ENCODE data around the gene ZFHX3. TPM values are rescaled to one million over a fixed set of nuclear protein-coding genes. Genes with fewer than 3 reads are reported as not detected.

The ZFHX3 gene
- total RNA-seq, 4 donors from 2014 or later, result 36.3 to 44.0 (median 38.1) TPM

DNA sequence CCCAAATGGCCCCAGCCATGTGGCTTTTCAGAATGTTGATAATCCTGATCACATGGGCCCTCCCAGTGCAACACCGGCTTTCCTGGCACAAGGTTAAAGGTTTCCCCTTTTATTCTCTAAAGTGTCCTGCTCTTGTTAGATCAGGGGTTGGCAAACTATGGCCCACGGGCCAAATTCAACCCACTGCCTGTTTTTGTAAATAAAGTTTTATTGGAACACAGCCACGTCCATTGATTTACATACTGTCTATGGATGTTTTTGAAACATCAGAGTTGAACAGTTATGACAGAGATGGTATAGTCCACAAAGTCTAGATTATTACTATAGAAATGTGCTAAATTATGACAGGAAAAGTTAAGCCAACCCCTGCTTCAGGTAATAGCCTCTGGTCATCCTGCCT lies 157.3 kb downstream of the ZFHX3 start:
- peaks cover 0 to 26% (median 0%) of the 10 kb centered on the region in 4 donors for H3K4me1 ChIP-seq
- TF ChIP-seq, protein P1, sequence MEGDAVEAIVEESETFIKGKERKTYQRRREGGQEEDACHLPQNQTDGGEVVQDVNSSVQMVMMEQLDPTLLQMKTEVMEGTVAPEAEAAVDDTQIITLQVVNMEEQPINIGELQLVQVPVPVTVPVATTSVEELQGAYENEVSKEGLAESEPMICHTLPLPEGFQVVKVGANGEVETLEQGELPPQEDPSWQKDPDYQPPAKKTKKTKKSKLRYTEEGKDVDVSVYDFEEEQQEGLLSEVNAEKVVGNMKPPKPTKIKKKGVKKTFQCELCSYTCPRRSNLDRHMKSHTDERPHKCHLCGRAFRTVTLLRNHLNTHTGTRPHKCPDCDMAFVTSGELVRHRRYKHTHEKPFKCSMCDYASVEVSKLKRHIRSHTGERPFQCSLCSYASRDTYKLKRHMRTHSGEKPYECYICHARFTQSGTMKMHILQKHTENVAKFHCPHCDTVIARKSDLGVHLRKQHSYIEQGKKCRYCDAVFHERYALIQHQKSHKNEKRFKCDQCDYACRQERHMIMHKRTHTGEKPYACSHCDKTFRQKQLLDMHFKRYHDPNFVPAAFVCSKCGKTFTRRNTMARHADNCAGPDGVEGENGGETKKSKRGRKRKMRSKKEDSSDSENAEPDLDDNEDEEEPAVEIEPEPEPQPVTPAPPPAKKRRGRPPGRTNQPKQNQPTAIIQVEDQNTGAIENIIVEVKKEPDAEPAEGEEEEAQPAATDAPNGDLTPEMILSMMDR (IDR thresholded peaks at IDR 0.05), result no peak
- TF ChIP-seq POLR2A (IDR thresholded peaks at IDR 0.05) (no peak), EP300 (IDR thresholded peaks at IDR 0.05) (no peak)

DNA sequence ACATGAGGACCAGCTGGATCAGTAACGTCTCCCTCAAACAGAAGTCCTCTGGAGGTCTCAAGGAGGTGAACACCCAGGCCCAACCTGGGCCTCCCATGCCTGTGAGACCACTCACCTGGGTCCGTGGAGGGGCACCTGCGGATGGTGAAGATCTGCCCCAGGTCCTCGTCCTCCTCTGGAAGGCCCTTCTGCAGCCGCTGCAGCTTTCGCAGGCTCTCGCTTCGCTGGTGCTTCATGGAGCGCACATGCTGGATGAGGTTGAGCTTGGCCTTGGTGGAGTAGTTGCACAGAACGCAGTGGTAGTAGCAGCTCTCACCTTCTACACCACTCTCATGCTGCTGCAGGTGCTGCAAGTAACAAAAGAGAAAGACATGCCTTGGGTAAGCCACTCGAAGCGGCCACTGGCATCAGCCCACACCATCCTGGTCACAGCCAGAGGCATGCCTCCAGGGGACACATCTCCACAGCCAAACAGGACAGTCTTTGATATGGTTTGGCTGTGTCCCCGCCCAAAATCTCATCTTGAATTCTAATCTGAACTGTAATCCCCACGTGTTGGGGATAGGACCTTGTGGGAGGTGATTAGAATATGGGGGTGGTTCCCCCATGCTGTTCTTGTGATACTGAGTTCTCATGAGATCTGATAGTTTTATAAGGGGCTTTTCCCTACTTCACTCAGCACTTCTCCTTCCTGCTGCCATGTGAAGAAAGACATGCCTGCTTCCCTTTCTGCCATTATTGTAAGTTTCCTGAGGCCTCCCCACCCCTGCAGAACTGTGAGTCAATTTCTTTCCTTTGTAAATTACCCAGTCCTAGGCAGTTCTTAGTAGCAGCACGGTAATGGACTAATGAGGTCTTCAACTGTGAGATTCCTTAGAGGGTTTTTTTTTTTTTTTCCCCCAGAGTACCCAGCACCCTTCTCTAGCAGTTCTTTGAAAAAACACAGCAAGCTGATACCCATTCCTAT lies 158.0 kb downstream of the ZFHX3 start:
- Histone ChIP-seq H3K27me3 (no peaks in the 10 kb centered on the region), H3K9me3 (no peaks in the 10 kb centered on the region), H3K27ac (no peak overlapping the region), H3K36me3 (peaks cover 0 to 56% (median 0%) of the 10 kb centered on the region in 3 donors), H3K4me1 (peaks cover 0 to 26% (median 0%) of the 10 kb centered on the region in 4 donors), H3K4me3 (no peak overlapping the region)
- WGBS, 2 donors, result 92 to 93% methylated on average over 15 of the region's 15 CpGs
- DNase-seq (ENCODE audit: low spot score in 2 of 2), result no peak
- no peak for TF ChIP-seq EP300 (IDR thresholded peaks at IDR 0.05)

More for the DNA sequence above, 157.3 kb downstream of the ZFHX3 start:
- Histone ChIP-seq H3K27ac (no peak overlapping the region), H3K9me3 (no peaks in the 10 kb centered on the region), H3K27me3 (no peaks in the 10 kb centered on the region), H3K36me3 (peaks cover 0 to 49% (median 0%) of the 10 kb centered on the region in 3 donors), H3K4me3 (no peak overlapping the region)
- no peak for DNase-seq (ENCODE audit: low spot score in 2 of 2)
- WGBS, 2 donors, result 87 to 91% methylated on average over 3 of the region's 3 CpGs

DNA sequence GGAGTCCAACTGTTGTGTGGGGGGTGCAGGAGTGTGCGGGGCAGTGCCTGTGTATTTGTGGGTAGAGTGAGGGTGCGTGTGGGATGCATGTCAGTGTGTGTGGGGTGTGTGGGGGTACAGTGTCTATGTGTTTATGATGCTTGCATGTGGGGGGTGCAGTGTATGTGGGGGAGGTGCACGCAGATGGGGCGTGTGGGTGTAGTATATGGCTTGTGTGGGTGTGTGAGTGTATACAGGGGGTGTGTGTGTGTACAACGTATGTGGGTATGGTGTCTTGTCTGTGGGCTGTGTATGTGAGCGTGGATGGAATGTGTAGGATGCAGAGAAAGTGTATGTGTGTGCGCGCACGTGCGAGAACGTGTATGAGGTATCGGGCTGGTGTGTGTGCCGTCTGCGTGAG lies 160.4 kb downstream of the ZFHX3 start:
- H3K9me3 ChIP-seq, result no peaks in the 10 kb centered on the region
- peaks cover 0 to 58% (median 0%) of the 10 kb centered on the region in 3 donors for H3K36me3 ChIP-seq
- no peak for DNase-seq (ENCODE audit: low spot score in 2 of 2)
- peaks cover 0 to 17% (median 0%) of the 10 kb centered on the region in 4 donors for H3K4me1 ChIP-seq
- H3K4me3 ChIP-seq, result no peak overlapping the region
- no peaks in the 10 kb centered on the region for H3K27me3 ChIP-seq
- TF ChIP-seq, protein P1 (IDR thresholded peaks at IDR 0.05), result no peak
- TF ChIP-seq POLR2A (IDR thresholded peaks at IDR 0.05), result no peak
- TF ChIP-seq EP300 (IDR thresholded peaks at IDR 0.05), result no peak
- no peak overlapping the region for H3K27ac ChIP-seq
- 85 to 88% methylated on average over 14 of the region's 14 CpGs for WGBS, 2 donors

DNA sequence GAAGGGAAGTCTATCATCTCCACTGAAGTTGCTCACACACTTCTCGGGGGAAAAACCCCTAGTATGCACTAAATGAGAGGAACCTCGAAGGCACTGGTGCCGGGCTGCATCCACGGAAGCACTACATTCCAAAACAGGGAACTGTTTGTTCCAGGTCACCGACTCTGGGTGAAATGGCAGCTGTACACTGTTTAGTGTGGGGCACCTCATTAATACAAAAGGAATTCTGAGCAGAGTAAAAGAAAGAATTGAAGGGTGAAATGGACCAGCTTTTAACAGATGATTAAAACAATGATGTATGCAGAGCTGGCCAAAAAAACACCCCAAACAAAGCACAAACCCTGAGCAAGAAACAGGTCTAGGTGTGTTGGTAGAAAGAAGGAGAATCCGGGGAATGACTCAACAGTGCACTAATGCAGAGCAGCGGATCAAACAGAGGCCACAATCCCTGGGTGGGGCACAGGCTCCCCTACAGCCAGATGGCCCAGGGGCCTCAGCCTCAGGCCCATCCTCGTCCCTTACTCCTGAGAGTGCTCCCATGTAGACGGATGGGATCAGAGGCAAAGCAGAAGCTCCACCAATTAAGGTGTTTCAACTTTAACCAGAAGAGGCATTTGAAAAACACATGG lies 161.5 kb downstream of the ZFHX3 start:
- H3K36me3 ChIP-seq, result peaks cover 0 to 58% (median 0%) of the 10 kb centered on the region in 3 donors
- TF ChIP-seq EP300 (IDR thresholded peaks at IDR 0.05), result no peak
- no peak for TF ChIP-seq POLR2A (IDR thresholded peaks at IDR 0.05)
- TF ChIP-seq, protein P1 (IDR thresholded peaks at IDR 0.05), result no peak

DNA sequence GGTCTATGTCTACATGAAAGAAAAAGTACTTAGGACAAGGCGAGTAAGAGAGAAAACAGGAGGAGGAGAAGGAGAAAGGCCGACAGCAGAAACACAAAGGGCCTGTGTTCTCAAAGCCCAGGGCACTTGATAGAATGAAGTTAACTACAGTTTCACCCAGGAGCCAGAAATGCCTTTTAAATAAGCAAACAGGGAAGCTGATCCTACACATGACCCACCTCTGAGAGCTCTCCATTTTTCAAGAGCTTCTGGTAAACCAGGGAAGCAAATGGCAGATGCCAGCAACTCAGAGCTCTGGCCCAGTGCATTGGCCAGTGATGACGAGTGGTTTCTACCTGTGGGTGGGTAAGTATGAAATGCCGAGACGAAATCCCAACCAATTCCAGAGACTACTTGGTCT lies 163.4 kb downstream of the ZFHX3 start:
- TF ChIP-seq, protein P1 (IDR thresholded peaks at IDR 0.05), result no peak
- TF ChIP-seq POLR2A (IDR thresholded peaks at IDR 0.05), result no peak
- no peak for TF ChIP-seq EP300 (IDR thresholded peaks at IDR 0.05)
- no peaks in the 10 kb centered on the region for H3K9me3 ChIP-seq
- 55 to 63% methylated on average over 5 of the region's 5 CpGs for WGBS, 2 donors
- no peak overlapping the region for H3K27ac ChIP-seq
- H3K4me3 ChIP-seq, result no peak overlapping the region
- no peaks in the 10 kb centered on the region for H3K27me3 ChIP-seq
- H3K4me1 ChIP-seq, result peaks cover 0 to 22% (median 0%) of the 10 kb centered on the region in 4 donors
- no peak for DNase-seq (ENCODE audit: low spot score in 2 of 2)
- peaks cover 0 to 47% (median 0%) of the 10 kb centered on the region in 3 donors for H3K36me3 ChIP-seq

More for the DNA sequence above, 161.5 kb downstream of the ZFHX3 start:
- H3K4me1 ChIP-seq, result peaks cover 0 to 17% (median 0%) of the 10 kb centered on the region in 4 donors
- H3K9me3 ChIP-seq, result no peaks in the 10 kb centered on the region
- no peak for DNase-seq (ENCODE audit: low spot score in 2 of 2)
- WGBS, 2 donors, result 79 to 82% methylated on average over 9 of the region's 9 CpGs
- H3K27ac ChIP-seq, result no peak overlapping the region
- H3K27me3 ChIP-seq, result no peaks in the 10 kb centered on the region
- H3K4me3 ChIP-seq, result no peak overlapping the region

Measured in tibial nerve (tissue), 4 donors.